Measurements from ENCODE around the gene SPATA3. TPM values are rescaled to one million over a fixed set of nuclear protein-coding genes. Genes with fewer than 3 reads are reported as not detected.

The SPATA3 gene
- total and polyA plus RNA-seq, 2 of the 13 experiments (the other 11 are each of a cell fraction or from before 2014, with no cell fraction given), result not detected

GRCh38 chr2:231000211-231000904 lies 4.4 kb downstream of the SPATA3 start (continued):
- TF ChIP-seq DR1 (CRISPR knock-in tag; IDR thresholded peaks at IDR 0.05), result no peak
- TF ChIP-seq SMAD3 (CRISPR knock-in tag; IDR thresholded peaks at IDR 0.05), result no peak
- TF ChIP-seq KDM4B (CRISPR knock-in tag; IDR thresholded peaks at IDR 0.05), result no peak
- peak; percentile 52; the same call in 1 of the 2 replicates for TF ChIP-seq ZNF607 (CRISPR knock-in tag; IDR thresholded peaks at IDR 0.05; ENCODE audit: borderline replicate concordance)
- TF ChIP-seq KLF9 (CRISPR knock-in tag; IDR thresholded peaks at IDR 0.05; ENCODE audit: low read depth), result no peak
- TF ChIP-seq, protein P1, sequence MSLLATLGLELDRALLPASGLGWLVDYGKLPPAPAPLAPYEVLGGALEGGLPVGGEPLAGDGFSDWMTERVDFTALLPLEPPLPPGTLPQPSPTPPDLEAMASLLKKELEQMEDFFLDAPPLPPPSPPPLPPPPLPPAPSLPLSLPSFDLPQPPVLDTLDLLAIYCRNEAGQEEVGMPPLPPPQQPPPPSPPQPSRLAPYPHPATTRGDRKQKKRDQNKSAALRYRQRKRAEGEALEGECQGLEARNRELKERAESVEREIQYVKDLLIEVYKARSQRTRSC (CRISPR knock-in tag; IDR thresholded peaks at IDR 0.05; ENCODE audit: low read depth), result no peak
- no peak for TF ChIP-seq SRSF9 (IDR thresholded peaks at IDR 0.05; ENCODE audit: borderline replicate concordance, insufficient read depth, low read depth, low read length, poor library complexity, severe bottlenecking)
- TF ChIP-seq ONECUT2 (CRISPR knock-in tag; IDR thresholded peaks at IDR 0.05), result no peak
- TF ChIP-seq ZC3H4 (CRISPR knock-in tag; IDR thresholded peaks at IDR 0.05; ENCODE audit: borderline replicate concordance), result no peak
- no peak for TF ChIP-seq ZNF740 (CRISPR knock-in tag; IDR thresholded peaks at IDR 0.05)
- TF ChIP-seq RAD21 (CRISPR knock-in tag; IDR thresholded peaks at IDR 0.05), result peak; percentile 85
- no peak for TF ChIP-seq IRF1 (CRISPR knock-in tag; IDR thresholded peaks at IDR 0.05; ENCODE audit: low read depth)
- no peak for TF ChIP-seq BATF2 (CRISPR knock-in tag; IDR thresholded peaks at IDR 0.05)
- TF ChIP-seq, protein P2, sequence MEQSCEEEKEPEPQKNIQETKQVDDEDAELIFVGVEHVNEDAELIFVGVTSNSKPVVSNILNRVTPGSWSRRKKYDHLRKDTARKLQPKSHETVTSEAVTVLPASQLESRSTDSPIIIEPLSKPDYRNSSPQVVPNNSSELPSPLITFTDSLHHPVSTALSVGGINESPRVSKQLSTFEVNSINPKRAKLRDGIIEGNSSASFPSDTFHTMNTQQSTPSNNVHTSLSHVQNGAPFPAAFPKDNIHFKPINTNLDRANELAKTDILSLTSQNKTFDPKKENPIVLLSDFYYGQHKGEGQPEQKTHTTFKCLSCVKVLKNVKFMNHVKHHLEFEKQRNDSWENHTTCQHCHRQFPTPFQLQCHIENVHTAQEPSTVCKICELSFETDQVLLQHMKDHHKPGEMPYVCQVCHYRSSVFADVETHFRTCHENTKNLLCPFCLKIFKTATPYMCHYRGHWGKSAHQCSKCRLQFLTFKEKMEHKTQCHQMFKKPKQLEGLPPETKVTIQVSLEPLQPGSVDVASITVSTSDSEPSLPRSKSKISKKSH (CRISPR knock-in tag; IDR thresholded peaks at IDR 0.05; ENCODE audit: borderline replicate concordance), result no peak
- TF ChIP-seq ZNF101 (CRISPR knock-in tag; IDR thresholded peaks at IDR 0.05; ENCODE audit: borderline replicate concordance, low read depth), result no peak
- no peak for TF ChIP-seq CEBPB (IDR thresholded peaks at IDR 0.05; ENCODE audit: borderline replicate concordance, low read depth, low read length)
- TF ChIP-seq, protein P3, sequence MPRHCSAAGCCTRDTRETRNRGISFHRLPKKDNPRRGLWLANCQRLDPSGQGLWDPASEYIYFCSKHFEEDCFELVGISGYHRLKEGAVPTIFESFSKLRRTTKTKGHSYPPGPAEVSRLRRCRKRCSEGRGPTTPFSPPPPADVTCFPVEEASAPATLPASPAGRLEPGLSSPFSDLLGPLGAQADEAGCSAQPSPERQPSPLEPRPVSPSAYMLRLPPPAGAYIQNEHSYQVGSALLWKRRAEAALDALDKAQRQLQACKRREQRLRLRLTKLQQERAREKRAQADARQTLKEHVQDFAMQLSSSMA (CRISPR knock-in tag; IDR thresholded peaks at IDR 0.05), result 0 out of 2 replicates have a peak, but pooled peaks have one; percentile 33
- no peak for TF ChIP-seq REL (CRISPR knock-in tag; conservative IDR thresholded peaks at IDR 0.05)
- TF ChIP-seq ZNF841 (CRISPR knock-in tag; IDR thresholded peaks at IDR 0.05; ENCODE audit: borderline replicate concordance), result no peak
- TF ChIP-seq SRY (CRISPR knock-in tag; IDR thresholded peaks at IDR 0.05), result no peak
- TF ChIP-seq ETV6 (CRISPR knock-in tag; conservative IDR thresholded peaks at IDR 0.05), result no peak
- no peak for TF ChIP-seq ZNF772 (CRISPR knock-in tag; IDR thresholded peaks at IDR 0.05)
